HG02970 (cell line): Measurements from ENCODE around the gene SREBF2.

ENCODE experiments used
- ATAC-seq: cut with Tn5 transposase; IDR thresholded peaks from one replicate; pipeline ENCODE4 v1.9.1; 2021; ENCODE audit warnings: mild to moderate bottlenecking, moderate library complexity, moderate number of reproducible peaks; ENCODE audit not compliant: unreplicated experiment, low FRiP score

Gene SREBF2

DNA sequence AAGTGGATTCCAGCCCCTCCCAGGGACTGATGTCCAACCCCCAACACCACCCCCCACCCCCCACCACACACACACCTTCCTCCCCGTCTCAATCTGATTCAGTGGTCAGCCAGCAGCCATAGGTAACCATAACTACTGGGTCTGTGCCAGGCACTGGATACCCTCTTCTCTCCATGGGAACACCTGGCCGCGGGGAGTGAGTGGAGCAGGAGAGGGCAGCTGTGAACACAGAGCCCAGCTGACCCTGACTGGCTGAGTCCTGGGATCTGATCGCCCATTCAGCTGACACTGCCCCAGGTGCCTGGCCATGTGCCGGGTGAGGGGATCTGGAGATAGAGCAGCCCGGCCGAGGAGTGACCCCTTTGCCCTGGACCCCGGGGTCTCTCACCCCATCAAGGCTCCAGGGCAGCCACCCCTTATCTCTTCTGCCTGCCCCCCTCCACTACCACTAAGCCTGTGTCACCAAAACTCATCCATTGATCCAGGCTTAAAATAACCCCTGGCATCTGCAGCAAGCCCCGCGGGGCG, 84.5 kb downstream of the SREBF2 start:
- ATAC-seq: no peak

GRCh38 chr22:41917903-41918791, 85.2 kb downstream of the SREBF2 start:
- ATAC-seq: no peak

DNA sequence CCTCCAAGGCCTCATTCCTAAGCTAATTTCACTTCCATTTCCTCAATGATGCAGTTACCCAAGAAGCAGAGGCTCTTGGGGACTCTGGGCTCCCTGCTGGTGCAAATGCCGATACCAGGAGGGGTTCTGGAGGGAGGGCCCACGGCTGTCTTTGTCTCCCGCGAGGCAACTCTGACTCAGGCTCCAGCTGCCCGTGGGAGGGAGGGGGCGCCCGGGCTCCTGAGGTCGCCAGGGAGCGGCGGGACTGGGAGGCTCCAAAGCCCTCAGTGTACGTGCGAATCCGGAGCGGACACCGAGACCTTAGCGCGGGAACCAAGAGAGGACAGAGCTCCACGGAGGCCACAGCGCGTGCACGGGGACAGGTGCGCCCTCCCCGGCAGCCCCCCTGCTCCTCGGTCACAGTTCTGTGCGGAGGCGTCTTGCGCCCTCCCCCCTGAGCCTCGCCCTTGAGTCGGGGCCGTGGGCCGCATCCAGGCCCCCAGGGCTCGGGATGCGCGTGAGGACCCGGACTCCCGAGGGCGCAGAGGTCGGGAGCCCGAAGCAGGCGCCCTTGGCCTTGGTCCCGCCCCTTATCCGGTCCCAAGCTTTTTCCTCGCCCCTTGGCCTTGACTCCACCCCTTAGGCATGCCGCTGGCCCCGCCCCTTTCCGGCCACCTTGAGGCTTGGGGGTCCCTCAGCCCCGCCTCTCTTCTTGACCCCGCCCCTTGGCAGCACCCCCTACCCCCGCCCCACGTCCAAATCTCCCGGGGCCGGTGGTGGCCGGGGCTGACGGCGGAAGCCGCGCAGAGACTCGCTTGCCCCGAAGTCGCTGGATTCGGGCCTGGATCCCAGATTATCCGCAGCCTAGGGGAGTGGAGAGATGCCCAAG, 86.7 kb downstream of the SREBF2 start:
- peak; percentile 60 for ATAC-seq

GRCh38 chr22:41920271-41920976, 87.5 kb downstream of the SREBF2 start:
- peak; percentile 21 for ATAC-seq

DNA sequence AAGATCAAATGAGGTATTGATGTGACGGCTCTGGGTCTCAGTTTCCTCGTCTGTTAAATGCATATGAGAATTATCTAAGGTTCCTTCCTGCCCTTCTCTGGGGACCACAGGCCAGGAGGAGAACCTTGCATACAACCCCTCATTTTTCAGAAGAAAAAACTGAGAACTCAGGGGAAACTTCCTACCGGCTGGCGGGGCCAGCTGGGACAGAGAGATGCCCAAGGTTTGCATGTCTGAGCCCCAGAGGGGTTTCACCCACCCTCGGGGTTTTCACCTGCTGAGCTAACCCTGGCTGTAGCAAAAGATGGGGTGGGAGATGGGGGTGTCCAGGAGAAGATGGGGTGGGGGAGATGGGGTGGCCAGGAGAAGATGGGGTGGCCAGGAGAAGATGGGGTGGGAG, 89.4 kb downstream of the SREBF2 start:
- no peak for ATAC-seq

- ATAC-seq: no peak
Measured at GRCh38 chr22:41922940-41923594, 90.2 kb downstream of the SREBF2 start.

GRCh38 chr22:41923595-41924276, 90.8 kb downstream of the SREBF2 start:
- no peak for ATAC-seq

DNA sequence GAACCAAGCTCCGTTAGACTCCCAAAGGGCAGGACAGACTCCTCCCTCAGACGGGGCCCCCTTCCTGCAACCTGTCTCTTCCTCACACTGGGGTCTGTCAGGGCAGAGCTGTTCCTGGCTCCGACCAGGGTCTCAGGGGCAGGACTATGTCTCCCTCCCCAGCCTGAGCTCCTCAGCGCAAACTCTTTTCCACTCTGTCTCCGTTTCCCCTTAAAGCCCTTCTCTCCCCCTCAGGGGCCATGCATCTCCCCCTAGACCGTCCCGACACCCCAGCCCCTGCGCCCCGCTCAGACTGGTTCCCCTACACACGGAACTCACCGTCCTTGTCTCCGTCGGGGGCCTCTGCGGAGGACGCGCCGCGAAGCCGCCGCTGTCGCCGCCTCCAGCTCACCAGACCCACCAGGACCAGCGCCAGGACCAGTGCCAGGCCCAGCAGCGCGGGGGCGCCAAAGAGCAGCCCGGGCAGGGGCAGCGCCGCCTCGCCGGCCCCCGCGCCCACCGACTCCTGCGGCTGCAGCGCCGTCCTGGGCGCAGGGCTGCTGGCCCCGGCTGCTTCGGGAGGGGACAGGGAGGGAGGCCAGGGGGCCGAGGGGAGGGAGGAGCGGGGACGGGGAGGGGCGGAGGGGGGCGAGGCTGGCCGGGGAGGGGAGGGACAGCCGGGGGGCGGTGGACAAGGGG, 93.0 kb downstream of the SREBF2 start:
- peak; percentile 39 for ATAC-seq

GRCh38 chr22:41927813-41928212, 94.9 kb downstream of the SREBF2 start:
- no peak for ATAC-seq

GRCh38 chr22:41928593-41929417, 95.9 kb downstream of the SREBF2 start:
- ATAC-seq: no peak

GRCh38 chr22:41929418-41929810, 96.5 kb downstream of the SREBF2 start:
- ATAC-seq: no peak

- no peak for ATAC-seq
Measured at GRCh38 chr22:41931701-41932269, 98.9 kb downstream of the SREBF2 start.

GRCh38 chr22:41932353-41932752, 99.4 kb downstream of the SREBF2 start:
- ATAC-seq: no peak

DNA sequence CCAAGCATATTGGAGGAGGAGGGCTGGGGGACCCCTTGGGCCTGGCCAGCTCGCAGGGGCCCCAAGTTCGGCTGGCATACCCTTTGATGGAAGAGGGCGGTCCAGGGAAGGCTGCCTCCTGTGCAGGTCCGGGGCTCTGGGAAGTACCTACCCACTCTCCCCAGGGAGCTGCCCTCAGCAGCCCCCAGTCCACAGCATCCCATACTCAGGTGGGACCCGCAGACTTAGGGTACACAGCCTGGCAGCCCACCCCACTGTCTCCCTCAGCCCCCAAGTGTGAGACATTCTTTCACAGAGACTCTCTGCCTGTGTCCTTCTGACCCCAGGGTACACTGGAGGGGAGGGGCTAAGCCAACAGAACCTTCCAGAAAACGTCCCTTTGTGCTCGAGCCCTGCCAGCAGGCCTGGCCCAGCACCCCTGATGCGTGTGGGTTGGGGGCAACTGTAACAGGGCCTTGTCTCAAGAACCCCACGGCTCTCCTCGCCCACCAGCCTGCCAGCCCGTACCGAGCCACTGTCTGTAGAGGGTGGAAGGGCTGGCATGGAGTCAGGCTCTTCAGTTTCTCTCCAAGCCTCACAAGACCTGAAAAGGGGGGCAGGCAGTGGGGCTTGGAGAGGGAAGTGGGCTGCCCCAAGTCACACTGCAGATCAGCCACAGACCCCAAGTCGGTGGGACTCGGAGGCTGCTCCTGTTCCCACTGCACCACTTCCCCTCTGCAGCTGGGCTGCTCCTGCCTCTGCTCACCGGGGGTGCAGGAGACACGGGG, 100.7 kb downstream of the SREBF2 start:
- ATAC-seq: no peak

GRCh38 chr22:41934284-41935014, 101.5 kb downstream of the SREBF2 start:
- no peak for ATAC-seq

GRCh38 chr22:41935015-41935351, 102.1 kb downstream of the SREBF2 start:
- no peak for ATAC-seq
